Measurements from ENCODE around the gene MINDY1.

The MINDY1 gene

DNA sequence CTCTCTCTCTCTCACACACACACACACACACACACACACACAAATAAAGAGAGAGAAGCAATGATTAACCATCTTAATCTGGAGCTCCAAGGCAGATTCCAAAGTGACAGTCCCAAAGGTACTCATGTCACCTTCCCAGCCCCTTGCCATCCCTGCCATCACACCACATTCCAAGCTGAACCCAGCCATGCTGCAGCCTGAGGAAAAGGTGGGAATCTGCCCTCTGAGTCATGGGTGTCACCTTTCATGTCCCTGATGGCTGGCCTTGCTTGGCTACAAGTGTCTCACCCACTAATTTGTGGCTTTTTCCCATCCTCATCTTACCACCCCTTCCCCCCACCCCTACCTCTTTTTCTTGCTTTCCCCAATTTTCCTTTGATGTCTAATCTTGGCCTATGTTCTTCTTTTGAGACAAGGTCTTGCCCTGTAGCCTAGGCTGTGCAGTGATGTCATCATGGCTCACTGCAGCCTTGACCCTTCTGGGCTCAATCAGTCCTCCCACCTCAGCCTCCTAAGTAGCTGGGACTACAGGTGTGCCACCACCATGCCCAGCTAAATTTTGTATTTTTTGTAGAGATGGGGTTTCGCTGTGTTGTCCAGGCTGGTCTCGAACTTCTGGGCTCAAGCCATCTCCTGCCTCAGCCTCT is 21.4 kb downstream of the MINDY1 start:
- no peak for DNase-seq (ENCODE audit: low read depth)

DNA sequence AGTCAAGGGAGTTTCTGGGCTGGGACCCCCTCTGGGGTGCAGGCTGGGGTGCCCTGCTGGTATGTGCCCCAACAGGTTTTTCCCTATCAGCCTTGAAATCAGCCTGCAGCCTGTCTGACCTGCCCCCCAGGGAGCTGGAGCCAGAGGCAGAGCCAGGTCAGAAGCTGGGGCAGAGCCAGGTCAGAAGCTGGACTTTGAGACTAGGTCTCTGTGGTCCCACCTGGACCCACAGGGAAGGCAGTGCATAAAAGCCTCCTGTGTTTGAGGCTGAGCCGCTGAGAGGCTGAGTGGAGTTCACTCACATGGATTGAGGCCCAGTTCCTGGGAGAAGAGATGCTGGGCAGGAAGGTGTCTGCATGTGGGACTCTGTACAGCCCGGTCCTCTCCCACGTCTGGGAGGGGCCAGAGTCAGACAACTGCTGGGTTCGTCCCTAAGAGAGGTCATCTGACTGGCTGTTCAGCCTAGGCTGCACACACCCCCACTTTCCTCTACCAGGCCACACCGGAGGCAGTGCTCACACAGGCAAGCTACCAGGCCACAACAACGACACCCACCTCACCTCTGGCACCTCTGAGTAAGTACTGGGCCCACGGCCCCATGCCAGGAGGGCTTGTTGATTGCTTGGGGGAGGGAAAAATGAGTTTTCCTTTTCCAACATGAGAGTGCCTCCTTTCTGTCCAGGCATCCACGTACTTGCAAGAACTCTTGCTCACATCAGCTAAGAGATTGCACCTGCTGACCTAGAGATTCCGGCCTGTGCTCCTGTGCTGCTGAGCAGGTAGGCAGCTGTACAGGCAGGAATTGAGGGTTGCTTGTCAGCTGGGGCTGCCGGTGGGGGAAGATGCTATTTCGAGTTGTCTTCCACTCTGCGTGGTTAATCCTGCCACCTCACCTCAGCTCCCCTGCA is 24.6 kb downstream of the MINDY1 start, which contains the start of gene ANXA9:
TSS of gene ANXA9 (plus strand) at position 488 of the 908 bp plus-strand sequence. CDS start 814 bp downstream, outside the sequence.
- DNase-seq (ENCODE audit: low read depth) = no peak

DNA sequence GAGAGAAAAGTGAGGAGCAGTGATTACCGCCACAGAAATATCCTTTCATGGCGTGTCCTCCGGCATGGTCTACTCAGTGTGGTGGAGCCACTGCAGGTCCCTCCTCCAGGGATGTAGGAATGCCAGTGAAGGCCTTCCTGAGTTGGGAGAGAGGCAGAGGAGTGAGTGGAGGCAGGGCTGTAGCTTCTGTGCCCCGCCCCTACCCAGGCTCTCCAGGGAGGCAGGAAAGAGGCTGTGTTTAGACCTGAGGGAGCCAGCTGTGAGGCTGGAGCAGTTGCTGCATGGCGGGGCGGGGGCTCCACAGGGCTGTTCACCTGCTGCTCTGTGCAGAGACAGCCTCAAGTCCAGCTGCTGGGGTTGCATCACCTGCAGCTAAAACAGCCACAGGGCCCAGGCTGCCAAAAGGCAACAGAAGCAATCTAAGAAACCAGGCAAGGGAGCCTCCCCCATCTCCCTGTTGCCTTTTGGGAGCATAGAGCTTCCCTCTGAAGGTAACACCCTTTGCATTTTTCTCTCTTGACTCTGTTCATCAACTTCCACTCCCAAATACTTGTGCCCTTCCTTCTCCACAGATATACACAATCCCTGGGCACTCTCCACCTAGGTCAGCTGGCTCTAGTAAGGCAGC is 25.4 kb downstream of the MINDY1 start:
- DNase-seq (ENCODE audit: low read depth) = no peak

DNA sequence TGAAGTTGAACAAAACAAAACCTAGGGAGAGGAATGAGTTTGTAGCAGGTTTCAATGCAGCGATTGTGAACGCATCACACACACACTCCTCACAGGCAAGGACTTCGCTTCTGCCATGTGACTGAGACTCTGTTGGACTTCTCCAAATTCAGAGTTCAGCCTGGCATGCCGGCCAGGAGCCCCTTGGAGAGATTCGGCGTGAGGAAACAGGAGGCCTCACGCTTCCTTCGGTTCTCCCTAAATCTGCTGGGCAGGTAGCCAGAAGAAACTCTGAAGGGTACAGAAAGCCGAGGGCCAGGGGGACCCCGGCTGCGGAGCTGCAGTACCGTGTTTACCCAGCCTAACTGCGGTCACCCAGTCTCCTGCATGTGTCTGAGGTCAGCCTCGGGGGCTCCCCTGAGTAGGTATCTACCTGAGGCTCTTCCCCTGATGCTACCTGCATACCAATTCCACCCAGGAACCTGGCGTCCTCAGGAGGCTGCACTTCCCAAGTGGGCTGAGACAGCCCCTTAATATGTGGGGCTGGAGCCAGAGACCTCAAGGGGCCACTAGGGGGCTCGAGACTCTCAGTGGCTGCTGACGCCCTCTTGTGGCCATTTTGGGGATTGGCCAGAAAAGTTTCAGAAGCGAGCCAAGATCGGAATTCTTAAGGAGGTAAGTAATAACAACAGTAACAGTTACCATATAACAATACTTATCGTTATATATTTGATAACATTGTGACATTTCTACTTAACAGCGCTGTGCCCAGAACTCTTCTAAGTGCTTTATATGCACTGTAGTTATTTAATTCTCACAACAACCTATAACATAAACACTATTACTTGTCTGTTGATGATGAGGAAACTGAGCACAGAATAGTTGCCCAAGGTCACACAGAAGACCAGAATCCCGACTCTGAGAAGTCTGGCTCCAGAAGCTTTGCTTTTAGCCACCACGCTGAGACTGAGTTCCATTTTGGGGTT is 27.3 kb downstream of the MINDY1 start:
- DNase-seq (ENCODE audit: low read depth) = peak; percentile 77

DNA sequence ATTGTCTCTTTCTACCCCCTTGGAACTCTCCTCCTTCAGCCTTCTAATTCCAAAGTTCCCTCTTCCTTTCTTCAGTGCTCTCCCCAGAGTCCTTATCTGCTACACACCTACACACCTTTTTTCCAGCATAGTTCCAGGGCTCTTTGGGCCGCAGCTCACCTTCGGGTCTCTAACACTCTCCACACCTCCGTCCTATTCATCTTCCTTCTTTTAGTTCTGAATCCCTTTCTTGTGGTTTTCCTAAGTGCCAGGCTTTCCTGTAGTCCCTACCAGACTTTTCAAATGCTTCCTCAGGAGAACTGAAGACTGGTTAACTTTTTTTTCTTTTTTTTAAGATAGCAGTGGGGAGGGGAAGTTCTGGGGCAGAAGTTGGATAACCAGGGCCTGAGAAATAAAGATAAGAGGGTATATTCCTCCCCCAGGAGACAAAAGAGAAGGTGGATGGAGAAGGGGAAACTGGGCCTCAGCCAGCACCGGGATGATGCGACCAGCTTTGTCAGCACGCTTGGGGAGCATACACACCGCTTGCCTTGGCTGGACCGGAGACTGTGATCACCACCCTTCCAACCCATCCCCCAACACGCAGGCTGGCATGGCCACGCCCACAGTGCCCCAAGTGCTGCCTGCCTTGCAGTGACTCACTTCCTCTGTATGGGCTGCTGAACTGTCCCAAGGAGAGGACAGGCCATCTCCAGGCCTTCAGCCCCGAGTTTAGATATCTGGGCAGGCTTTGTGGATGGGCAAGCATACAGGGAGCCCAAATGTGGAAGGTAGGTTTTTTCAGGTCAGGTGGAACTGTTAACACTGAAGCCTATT is 29.6 kb downstream of the MINDY1 start:
- no peak for DNase-seq (ENCODE audit: low read depth)

DNA sequence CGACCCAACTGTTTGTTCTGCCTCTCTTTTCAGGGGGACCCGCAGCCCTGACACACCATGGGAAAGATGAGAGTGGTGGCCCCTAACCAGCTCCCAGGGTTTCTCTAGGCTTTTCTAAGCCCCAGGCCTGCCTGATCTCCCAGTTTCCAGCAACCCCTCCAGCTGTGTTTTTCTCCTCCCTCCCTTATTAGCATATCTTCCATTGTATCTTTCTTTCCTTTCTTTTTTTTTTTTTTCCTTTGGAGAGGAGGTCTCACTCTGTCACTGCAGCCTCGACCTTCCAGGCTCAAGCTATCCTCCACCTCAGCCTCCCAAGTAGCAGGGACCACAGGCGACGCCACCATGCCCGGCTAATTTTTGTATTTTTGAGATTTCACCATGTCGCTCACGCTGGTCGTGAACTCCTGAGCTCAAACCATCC is 30.3 kb downstream of the MINDY1 start:
- DNase-seq (ENCODE audit: low read depth) = no peak

DNA sequence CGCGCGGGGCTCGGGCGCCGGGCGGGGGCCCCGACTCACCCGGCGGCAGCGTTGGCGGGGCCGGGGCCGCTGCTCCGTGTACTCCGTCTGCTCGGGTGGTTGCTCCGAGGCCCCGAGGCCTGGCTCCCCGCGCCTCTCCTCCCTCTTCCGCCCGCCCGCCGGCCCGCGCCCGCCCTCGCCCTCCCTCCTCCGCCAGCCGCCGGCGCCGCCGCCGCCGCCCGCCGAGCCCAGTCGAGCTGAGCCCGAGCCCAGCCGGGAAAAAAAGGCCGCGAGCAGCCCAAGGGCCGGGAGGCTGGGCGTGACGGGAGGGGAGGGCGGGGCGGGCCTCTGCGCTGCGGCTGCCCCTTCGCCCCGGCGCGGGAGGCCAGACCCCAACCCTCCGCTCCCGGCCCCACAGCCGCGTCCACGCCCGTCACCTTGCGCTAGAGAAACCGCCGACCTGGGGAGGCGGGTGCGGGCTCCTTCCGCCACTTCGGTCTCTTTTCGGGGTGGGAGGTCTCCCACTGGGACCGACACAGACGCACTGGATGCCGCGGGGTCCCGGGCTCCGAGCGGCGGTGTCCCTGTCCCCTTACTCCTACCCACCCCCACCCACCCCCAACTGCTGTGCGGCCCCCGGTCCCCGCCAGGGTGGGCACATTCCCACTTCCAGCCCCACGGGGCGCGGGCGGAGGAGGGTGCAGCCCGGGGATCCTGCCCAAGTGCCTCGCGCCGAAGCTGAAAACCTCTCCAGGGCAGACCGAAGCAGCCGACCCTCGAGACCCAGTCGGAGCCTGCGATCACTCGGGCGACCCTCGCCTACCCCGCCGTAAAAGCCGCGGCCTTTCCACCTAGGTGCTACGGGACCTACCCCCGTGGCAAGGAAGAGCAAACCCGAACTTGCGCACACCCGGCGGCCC is 31.9 kb downstream of the MINDY1 start, which contains the start of gene CERS2:
TSS of gene CERS2 (minus strand) at position 256 of the 899 bp plus-strand sequence. CDS start 5,745 bp downstream, outside the sequence.
- DNase-seq (ENCODE audit: low read depth) = peak; percentile 76

DNA sequence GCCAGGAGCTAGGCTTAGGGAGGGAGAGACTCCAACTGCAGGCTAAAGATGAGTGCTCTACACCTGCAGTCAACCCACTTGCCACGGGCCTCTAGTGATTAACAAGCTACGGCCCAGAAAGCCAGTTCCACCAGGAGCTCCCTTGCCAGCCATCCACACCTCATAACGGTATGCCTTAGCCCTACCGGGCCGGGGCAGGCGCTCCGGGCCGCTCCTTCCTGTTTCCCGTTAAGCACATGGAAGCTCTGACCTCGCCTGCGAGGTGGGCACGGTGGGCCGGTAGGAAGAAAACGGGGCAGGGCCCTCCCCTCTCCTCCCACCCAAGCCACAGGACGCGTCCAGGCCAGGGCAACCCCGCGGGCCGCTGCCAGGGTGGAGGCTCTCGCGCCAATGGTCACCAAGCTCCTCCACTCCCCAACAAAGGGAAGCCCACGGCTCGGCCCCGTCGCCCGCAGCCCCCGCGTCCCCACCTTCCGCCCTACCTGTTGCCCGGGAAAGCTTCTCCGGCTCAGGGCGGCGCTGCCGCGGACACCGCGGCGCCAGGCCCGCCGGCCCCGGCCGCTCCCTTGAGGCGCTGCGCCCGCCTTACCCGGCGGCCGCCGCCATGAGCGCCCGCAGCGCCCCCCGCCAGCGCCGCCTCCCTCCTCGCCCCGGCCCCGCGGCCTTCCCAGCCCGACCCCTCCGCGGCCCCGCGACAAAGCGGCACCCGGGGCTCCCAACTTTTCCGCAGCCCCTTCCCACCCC is 32.7 kb downstream of the MINDY1 start:
- DNase-seq (ENCODE audit: low read depth) = no peak

DNA sequence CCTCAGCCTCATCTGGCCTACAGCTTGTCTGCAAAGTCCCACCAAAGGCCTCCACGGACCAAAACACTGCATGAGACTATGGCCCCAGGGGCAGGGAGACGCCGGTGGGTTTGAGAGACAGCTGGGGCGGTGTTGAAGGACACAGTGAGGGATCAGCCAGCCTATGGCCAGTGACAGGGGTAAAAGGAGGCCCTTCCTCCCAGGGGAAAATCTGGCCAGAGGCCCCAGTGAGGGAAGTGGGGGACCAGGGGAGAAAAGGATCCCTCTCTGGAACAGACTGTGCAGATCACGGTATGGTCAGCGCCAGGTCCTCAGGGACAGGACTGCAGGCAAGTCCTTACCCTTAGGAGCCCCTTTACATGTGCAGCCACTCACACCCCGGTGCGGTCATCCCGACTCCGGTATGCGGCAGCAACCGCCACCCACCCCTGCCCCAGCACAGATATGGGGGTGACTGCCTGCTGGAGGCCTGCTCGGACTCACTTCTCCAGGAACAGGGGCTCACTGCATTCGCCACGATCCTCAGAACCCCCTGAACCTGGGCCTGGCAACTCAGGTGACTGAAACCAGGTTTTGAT is 33.4 kb downstream of the MINDY1 start:
- no peak for DNase-seq (ENCODE audit: low read depth)

DNA sequence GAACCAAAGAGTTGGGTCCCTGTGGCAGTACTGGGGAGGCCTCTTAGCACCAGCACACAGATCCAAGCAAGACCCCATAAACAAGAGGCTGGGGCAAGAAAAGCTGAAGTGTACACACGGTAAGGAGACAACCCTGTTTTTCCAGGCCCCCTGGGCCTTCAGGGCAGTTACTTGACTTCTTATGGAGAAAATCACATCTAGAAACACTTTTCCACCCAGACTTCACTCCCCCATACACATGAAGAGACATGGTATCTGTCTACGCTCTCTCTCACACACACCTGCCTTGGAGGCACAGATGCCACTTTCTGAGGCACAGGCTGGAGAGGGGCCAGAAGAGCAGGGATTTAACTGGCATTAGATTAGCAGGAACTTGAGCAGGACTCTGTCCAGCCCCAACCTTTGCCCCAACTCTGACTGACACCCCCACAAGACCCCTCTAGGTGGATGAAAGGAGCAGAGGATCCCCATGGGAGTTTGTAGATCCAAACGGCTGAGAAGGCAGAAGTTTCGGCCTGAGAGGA is 34.2 kb downstream of the MINDY1 start:
- no peak for DNase-seq (ENCODE audit: low read depth)

DNA sequence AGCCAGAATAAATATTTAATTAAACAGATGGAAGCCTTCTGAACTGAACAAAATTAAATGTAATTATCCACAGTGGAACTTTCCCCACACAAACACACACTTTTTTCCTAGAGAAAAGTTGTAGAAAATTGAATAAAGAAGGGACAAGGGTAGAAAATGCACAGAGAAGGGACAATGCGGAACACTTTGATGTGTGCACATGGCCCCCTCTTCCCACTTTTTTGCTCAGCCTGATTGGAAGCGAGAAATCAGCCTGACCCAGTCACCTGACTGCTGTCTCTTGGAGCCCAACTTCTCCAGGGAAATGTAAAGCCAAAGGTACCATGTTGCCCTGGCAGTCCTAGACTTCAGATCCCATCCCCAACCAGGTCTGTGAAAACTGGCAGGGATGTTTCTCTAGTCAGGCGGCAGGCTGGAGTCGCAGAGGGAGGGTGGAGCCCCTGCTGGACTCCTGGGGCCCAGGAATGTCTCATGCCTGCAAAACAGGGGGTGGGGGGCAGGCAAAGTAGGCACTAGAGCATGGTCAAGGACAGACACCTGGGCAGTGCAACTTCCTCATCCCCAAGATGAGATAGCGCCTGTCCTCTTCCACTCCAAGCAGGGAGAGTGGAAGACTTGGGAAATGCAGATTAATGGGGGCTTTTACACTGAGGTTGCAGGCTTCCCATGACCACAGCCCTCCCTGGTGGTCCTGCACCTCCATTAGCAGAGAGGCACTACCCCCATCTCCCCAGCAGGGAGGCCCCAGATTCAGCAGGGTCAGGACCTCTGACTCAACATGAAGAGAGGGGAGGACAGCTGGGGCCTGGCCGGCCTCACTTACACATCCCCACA is 34.9 kb downstream of the MINDY1 start:
- DNase-seq (ENCODE audit: low read depth) = no peak

DNA sequence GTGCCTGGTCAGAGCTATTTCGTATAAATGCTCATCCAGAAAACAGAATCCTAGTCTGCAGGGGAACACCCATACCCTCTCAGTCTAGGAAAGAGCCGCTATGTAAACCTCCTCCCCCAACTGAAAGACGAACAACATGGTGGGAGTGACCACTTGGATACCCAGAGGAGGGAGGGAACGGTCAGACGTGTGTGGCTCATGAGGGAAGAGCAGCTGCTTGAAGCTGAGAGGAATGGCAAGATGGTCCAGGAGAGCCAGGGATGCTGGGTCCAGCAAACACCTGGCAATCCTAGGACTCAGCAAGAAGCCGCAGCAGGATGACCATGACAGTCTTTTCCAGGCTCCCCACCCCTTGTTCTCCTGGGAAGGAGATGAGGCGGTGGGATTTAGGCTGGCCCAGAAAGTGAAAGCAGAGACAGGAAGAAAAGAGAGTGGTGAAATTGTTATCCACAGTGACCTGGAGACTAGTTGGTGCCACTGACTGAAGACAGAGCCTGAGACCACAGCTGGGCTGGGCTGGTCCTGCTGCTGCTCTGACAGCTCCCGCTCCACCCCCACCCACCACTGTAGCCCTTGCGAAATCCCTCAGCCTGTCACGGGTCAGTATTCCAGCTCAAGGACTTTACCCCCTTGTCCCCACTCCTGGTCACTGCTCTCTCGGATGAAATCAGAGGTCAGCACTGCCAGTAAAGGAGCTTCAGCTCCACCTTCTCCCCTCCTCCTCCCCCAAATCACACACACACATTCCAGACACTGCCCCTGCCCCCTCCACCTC is 35.7 kb downstream of the MINDY1 start:
- DNase-seq (ENCODE audit: low read depth) = no peak

DNA sequence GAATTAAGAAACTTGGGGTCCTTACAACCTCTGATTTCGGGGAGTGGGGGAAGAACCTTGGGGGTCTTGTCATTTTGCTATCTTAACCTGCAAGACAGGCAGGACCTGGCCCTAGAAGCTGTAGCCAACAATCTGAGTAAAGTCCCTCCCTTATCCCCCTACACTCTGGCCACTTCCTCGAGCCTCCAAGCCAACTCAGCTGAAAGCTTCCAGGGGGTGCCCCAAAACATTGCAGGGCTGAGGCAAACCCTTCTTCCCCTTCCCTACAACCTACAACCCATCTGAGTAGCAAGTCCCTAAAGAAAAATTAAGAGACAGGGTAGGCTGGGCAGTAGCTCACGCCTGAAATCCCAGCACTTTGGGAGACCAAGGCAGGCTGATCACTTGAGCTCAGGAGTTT is 37.1 kb downstream of the MINDY1 start:
- DNase-seq (ENCODE audit: low read depth) = no peak

DNA sequence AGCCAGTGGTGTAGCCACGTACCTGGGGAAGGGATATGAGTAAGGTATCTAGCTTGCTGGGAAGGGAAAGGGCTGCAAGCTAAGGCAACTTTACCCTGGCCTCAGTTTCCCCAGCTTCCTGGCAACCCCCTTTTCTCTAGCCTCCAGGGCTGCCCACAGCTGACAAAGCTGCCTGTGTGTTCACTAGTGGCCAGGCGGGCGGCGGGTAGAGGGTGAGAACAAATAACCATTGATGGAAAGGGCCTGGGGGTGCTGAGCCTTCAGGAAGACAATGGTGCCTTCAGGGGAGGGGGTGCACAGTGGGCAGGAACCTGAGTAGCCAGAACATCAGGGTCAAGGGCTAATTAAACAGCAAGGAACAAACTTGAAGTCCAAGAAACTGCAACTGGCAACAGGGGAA is 38.2 kb downstream of the MINDY1 start:
- no peak for DNase-seq (ENCODE audit: low read depth)

DNA sequence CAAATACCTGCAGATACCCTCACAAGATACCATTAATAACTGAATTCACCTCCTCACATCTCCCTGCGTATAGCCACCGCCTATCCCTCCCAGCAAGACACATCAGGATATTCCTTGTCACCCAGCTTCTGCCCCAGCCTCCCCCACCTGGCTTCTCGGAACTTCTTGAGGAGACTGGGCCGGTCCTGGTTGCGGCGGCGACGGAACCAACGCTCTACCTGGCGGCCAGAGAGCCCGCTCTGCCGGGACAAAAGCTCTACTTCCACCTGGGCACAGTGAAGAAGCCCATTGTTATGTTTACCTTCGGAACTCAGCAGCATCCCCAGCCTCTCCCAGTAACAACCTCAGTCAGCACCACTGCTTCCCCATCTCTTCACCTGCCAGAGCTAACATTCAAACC is 38.8 kb downstream of the MINDY1 start:
- DNase-seq (ENCODE audit: low read depth) = no peak

DNA sequence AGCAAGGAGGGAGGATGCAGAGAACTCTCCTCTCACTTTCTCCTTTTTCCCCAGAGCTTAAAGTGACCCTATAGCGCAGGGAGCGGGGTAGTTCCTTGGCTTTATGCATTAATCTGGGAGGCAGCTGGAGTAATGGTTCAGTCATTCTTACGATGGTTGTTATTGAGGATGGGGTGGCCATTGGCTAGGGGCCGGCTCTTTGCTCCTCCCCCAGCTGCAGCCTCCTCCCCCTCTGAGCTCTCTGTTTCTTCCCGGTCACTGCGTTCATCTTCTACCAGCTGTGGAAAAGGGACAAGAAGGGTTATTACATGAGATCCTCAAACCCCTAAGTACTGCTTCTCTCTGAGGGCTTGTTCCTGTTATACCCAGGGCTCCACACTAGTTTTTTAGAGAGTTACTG is 40.7 kb downstream of the MINDY1 start:
- DNase-seq (ENCODE audit: low read depth) = no peak

DNA sequence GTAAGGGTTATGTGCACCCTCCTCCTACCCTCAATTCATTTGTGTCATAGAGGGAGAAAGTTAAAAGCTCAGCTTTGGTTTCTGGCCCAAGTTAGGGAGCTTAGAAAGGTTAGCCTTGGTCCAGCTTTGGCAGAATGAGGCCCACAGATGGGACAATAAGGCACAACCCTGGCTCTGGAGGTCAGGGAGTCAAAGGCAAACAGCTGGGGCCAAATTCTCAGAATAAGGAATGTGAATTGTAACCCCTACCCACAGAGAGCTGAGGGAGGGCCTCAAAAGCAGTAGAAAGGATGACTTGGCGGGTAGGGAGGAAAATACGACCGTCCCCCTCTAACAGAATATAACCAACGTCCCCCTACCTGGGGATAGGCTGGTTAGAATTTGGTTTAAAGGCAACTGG is 41.1 kb downstream of the MINDY1 start:
- DNase-seq (ENCODE audit: low read depth) = no peak
